ENCODE data around the gene LINC01488.

LINC01488 gene

DNA sequence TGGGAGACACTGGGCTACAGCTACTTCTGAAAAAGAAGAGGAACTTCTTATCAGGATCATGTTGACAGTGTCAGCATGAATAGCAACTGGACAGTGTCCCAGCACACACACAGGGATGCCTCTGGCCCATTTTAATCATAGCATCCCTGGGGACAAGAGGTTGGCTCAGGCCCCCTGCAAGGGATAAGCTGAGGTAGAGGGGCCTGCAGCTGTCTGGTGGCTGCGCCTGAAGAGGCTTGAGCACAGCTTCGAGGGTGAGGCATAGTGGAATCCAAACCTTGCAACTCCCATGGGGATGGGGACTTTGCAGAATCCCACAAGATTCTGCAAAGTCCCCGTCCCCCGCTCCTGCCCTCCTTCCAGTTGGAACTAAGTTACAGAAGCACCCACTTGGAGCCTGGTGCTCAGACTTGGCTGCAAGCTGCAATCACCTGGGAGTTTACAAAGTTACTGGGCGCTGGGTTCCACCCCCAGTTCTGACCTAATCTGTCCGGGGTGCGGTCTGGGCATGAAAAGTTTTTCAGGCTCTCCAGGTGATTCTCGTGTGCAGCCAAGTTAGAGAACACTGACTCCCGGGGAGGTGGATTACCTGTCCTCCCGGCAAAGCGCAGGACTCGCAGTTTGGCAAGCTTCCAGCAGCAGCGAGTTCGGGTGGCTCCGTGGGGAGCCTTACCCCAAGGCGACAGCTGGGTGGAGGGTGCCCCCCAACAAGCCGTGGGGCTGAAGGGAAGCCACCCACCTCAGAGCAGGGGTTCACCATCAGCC lies 16.0 kb upstream of the LINC01488 start:
- DNase-seq: no peak

DNA sequence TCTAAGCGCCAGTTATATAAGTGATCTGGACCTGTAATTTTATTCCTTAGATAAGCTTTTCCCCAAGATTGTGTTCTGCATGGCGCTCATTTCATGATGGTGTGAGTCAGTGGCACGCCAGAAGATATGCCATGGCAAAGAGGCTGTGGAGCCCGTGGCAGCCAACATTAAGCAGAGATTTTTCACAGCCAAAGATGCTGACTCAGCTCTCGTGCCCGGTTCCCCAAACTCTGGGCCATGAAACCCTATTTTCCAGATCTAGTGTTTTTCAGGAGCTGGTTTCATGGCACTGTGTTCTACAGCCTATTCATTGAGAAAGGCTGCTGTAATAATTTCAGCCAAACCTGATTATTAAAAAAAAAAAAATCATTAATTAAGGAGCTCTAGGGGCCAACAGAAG lies 15.4 kb upstream of the LINC01488 start:
- no peak for DNase-seq

DNA sequence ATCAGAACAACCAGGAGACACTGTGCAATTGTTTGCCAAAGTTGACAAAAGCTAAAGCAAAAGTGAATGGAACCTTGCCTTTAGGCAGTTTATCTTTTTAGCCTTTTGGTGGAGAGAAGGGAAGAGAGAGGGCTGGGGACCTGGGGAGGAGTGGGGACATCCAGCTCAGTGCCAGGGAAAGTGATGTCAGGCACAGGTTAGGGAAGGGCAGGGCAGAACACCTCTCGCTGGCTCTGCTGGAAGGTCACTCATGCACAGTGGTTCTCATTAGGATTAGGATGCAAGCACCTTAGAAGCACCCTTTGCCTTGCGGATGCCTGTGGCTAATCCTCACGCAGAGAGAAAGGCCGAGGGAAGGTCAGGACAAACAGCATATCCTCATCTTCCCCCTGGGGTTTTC lies 14.3 kb upstream of the LINC01488 start:
- no peak for DNase-seq

DNA sequence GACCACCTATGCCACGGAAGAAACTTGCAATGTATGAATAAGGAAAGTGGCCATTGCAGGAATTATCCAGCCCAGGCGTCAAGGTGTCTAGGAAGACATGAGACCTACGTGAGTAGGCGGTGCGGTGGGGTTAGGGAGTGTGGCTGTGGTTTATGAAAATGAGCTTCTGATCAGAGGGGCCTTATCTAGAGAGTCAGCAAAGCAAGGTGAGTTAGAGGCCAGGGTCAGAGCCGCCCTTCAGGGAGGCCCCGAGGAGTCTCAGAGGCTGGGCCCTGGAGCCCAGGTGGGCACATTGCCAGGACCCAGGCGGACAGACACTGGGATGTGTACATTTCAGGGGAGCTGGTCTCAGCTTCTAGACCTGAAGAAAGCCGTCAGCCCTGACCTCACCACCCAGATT lies 13.8 kb upstream of the LINC01488 start:
- DNase-seq: no peak

DNA sequence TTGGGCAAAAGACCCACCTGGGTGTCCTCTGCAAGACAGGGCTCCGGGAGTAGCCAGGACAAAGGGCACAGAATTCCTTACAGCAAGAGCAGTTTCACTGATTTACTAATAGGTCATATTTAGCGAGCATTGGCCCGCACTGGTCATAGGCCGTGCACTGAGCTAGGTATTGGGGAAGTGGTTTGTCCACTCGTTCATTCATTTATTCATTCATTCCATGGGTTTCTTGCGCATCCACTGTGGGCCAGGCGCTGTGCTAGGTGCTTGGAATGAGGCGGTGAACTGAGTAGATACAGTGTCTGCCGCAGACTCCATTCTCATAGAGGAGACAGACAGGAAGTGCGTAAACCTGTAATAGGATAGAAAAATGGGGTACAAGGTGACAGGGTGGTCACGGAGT lies 13.2 kb upstream of the LINC01488 start:
- DNase-seq: no peak

DNA sequence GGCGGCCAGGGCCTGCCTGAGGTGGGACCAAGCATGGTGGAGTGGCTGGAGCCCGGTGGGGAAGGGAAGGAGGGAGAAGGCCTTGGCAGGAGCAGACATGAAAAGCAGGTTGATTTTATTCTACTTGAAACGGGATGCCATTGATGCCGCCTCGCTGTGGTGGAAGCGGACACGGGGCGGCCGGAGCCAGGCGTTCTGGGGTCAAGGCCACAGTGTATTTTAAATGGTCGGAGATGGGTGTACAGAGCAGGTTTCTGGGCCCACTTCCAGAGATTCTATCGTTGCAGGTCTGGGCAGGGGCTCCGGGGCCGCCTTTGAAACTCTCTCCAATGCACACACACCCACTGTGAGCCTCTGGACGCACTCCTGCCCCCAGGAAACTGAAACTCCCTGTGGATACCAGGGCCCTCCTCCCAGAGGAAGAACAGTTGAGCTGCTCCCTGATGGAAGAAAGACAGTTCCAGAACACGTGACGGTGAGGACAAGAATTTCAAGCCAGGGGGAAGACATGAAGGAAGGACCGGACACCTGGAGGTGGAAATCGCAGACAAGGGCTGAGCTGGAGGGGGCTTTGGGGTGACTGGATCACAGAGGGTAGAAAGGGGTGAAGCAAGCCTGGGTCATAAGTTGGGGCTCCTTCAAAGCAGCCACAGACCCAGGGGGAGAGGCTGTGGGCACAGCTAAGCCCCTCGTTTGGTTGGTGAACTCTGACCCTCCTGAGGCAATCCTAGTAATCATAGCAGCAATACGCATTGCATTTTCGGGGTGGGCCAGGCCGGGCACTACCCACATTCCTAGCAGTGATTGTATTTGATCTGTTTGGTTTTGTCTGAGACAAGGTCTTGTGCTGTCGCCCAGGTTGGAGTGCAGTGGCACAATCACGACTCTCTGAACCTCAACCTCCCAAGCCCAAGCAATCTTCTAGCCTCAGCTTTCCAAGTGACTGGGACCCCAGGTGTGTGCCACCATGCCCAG lies 12.3 kb upstream of the LINC01488 start:
- DNase-seq: no peak

DNA sequence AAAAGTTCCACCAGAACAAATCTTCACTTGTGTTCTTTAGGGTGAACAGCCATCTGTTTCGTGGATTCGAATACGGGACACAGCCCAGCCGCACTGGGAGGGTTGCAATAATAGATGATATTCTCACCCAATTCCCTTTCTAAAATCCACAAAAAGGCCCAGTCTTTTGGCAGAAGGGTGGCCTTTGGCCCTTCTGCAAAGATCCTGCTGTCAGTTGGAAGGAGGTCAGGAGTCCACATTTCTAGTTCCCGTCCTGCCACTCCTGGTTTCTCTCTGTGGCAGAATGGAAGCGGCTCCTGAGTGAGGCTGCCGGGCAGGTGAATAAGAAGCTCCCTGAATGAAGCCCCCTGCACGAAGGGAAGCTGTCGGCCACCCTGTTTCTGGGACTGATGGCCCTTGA lies 11.2 kb upstream of the LINC01488 start:
- no peak for DNase-seq

DNA sequence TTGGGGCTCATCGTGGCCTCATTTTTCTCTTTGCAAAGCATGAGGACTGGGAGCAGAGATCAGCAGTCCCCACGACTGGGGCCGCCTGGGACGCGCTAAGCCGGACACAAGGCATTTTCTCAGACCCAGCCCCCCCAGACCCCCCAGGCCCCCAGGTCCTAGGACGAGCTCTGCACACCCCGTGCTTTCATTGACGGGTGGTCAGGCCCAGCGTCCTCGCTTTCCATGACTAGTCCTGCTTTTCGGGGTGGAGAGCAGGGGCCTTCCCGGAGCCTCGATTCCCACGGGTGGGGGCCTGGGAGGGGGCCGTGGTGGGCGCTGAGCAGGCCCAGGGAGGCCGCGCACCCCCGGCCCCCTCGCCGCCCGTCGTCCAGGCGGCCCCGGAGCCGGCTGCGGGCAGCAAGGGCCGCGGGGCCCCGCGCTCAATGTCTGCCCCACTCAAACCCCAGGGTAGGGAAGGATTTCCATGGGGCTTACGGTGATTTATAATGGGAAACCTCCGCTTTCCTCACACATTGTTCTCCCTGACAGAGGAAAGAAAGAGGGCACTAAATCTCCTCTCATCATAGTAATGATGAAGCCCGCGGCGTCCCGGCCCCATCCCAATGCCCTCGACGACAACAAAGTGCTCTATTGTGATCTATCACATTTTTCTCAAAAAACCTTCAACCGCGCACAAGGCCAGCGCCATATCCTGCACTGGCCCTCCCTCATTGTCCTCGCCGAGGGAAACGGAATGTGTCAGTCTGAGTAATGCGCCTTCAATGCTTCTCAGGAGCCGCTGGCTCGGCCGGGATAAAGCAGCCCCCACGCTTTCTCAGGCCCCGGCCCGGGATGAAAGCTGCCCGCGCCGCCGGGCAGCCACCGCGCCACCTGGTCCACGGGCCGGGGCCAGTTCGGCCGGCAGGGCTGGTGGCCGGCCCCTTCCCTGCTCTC lies 10.4 kb upstream of the LINC01488 start:
- DNase-seq: no peak

DNA sequence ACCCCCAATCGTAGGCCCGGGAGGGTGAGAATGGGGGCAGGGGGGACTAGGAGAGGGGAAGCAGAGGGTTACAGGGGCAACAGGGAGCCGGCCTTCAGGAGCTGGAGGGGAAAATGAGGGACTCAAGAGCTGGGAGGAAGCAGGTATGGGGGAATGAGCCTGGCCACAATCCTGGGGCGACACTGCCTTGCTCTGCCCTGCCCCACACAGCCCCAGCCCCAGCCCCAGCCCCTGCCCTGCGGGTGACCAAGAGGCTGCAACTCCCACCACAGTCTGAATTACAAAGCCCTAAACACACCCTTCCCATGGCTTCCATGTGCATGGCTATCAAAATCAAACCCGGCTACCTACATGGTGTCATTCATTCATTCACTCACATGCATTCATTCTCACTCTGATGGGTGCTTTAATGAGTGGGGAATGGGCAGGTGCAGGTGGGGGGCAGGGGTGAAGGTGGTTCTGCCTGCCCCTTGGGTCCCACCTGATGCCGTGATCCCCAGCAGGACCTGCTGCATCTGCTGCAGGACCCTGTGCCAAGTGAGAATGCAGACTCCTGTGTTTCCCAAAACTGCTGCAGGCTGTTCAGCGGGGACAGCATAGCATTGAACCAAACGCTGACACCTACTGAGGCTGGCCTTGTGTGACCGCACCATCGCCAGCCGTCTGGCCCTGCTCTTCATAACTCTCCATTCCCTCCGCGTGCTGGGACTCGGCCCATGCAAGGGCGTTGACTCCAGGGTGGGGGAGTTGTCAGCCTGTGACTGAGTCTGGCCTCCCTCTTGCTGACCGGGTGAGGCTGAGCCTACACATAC lies 9.5 kb upstream of the LINC01488 start:
- no peak for DNase-seq

DNA sequence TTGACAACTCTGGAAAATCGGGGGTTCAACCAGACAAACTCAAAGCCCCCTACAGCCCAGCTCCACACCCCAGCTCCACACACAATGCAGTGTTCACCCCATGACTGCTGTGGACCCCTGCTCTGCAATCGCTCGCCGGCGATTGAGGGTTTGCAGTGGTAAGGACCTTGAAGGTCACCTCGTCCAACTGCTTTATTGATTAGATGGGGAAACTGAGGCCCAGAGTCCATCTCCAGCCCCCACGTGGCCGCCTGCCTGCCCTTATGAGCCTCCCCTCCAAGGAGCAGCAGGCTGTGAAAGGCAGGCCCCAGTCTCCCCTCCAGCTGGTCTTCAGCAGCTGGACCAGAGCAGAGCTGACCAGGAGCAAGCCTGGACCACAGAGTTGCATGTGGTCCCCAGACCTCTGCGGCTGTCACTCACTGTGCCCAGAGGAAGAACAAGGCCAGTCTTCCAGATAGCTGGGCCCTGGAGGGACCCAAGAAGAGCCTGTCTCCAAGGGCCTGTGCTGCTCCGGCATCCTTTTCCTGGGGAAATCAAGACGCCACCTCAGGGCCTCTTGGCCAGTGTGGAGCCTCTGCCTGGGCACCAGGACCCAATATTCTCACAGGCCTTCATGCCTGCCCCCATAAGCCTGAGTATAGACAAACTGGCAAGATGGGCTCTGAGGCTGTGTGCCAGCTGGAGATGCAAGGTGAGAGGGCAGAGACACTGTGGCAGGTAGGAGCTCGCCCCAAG lies 8.8 kb upstream of the LINC01488 start:
- DNase-seq: no peak

DNA sequence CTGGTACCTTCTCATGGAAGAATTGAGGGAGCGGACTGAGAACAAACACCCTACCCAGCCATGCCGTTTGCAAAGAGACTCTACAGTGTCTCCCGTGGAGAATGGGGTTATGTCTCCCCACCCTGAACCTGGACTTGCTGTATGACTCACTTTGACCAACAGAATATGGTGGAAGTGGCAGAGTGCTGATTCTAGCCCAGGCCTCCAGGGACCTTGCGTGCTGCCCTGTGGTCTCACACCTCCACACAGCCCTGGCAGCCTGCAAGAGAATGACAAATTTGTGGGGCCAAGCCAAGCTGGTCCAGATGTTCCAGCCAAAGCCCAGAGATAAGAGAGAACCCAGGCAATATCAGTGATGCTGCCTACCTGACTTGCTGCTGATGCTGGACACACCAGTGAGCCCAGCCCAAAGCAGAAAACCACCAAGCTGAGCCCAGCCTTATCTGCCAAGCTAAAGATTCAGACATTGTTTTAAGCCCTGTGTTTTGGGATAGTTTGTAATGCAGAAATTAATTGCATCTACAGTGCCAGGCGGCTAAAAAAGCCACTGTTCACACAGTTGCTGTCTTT lies 8.1 kb upstream of the LINC01488 start:
- no peak for DNase-seq

DNA sequence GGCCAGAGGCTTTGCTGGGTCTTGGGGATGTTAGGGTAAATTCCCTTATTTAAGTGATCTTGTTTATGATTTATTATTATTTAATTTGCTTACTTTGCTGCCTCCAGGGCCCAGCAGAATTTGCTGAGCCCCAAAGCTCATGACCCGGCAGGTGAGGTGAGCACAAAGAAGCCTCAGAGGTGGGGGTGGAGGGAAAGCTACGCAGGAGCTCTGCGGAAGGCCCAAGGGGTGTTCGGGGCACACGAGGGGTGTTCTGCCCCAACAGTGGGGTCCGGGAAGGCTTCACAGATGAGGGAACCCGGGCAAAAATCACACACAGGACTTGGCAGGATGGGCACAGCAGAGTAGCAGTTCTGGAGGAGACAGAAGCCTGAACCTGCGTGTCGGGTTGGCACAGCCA lies 6.7 kb upstream of the LINC01488 start:
- DNase-seq: no peak

DNA sequence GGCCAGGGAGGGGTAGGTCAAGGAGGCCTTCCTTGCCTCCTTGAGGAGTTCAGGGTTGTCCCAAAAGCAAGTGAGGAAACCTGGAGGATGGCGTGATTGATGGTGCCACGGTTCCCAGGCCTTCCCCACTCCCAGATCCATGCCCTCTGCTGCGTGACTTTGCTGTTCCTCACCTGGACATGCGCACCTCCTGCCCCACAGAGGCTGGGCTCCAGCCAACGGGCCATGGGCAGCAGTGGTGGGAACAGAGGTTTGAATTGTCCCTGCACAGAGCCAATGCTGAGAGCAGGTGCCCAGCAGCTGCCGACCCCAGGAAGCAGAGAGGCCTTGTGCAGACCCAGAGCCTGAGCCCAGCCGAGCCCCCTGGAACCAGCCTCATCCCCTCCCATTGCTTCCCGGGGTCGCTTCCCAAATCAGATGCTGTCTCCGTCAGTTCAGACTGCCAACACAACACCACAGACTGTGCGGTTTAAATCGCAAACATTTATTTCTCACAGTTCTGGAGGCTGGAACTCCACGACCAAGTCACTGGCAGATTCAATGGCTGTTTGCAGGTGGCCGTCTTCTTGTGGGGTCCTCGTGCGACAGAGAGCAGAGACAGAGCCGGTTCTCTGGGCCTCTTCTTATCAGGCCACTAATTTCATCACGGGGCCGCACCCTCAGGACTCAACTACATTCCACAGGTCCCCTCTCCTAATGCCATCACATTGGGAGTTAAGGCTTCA lies 6.2 kb upstream of the LINC01488 start:
- no peak for DNase-seq

DNA sequence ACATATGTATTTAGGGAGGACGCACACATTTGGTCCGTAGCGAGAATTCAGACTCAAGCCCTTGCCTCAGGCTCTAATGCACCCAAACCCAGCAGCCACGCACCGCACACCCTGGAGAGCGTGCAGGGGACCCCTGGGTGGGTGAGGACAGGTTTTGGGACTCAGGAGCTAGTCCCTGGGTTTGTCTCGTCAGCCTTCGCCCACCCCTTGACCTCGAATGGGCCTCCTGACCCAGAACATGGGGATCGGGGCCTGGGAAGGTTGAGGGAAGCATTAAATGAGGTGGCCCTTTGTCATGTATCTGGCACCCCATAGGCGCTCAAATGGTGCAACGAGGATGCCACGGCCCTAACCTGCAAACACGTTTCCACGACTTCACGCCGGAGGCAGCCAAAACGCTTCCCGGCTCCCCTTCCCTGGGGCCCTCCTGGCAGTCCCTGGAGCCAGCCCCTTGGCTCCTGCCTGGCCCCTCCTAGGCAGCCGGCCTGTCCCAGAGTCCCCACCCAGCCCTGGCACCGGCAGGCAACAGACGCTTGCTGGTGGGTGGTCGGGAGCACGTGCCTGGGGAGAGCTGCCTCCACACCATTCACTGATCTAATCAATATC lies 5.5 kb upstream of the LINC01488 start:
- DNase-seq: no peak

DNA sequence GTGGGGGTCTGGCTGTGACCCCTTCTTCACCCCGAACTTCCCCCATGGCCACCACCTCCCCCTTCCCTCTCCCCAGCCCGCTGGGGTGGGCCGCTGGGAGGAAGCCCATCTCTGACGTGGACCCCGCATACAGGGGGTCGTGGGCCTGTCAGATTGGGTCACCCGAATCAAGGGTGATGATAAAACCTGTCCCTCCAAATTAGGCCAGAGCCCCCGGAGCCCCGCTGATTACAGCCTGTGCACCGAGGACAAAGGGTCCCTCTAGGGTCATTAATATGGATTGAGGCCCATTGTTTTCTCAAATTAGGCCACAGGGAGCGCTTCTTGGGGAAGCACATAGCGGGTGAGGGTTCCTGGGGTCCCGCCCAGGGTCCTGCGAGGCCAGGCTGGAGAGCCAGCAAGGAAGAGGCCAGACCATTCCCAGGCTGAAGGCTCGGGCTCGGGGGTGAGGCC lies 4.9 kb upstream of the LINC01488 start:
- no peak for DNase-seq

DNA sequence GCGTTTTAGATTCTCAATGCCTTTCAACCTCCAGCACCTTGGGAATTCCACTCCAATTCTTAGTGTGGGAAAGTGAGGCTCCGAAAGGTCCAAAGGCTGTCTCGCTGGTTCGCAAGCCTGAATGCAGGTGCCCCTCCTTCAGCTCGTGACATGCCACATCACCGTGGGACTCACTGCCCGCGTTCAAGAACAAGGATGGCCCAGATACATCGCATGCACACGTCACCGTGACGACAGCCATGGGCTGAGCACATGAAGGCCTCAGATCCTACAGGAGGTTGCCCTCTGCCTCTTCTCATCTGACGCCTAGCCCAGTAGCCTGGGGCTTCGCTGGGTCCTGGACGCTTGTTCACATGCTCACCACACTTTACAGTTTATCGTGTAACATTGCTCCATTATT lies 4.4 kb upstream of the LINC01488 start:
- DNase-seq: no peak

DNA sequence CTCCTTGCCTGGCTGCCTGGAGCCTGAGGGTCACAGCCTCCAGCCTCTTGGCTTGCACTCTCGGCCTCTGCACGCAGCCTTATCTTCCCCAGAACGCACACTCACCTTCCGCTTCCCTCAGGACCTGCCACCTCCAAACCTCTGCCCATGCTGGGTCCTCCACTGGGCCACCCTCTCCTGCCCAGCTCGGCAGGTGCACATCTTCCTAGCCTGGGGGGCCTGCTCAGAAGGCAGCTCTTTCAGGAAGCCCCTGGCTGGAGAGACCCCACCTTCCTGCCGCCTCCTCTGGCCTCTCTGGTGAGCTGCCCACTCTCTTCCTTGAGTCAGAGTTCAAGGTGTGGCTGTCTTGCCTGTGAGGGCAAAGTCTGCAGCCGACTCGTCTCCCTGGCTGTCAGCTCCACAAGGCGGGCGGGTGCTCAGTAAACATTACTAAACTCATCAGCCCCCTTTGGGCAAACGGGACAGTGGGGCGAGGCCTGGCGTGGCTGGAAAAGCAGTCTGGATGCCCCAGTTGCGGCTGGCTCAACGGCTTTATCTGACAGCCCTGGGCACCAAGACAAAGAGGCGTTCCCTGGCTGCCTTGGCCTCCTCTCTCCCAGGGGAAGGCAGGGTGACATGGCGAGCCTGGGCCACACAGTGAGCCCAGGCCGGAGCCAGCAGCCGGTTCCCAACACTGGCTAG lies 1.7 kb upstream of the LINC01488 start:
- no peak for DNase-seq

DNA sequence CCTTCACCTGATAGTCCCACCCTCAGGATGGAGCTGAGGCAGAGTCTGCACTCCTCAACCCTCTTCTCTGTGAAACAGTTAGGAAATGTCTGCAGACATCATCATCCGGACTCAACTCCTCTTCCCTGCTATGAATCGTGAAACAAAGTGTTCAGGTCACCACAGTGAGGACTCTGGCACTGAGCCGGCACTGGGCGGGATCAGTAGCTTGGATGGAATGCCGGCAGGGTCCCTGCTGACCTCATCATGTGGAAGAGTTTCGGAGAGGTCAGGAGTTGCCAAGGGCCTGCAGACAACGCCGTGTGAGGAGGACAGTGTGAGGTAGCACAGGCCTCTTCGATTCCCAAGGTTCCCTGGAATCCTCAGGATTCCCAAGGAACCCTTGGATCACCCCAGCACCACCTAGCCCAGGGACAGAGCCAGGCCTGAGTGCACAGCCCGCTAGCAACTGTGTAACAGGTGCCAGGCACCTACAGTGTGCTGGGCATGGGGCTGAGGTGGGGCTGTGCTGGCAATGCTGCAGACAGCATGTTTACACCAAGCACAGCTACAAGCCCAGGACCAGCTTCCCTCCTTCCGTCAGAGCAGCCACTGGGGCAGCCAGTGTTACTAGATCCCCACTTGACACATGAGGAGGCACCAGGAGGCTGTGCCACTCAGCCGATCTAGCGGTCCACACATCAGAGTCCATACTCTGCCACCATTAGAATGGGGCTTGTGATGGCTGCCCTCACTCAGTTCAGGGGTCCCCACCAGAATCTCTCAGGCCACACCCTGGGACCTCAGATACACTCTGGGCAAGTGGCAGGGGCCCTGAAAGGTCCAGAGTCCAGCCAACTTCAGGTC lies 693 bp upstream of the LINC01488 start:
- DNase-seq: no peak
